GM21381 (cell line): ENCODE measurements around the gene FAIM2.

Experiments
- ATAC-seq: cut with Tn5 transposase; IDR thresholded peaks from one replicate; pipeline ENCODE4 v1.9.1; 2021; ENCODE audit warnings: mild to moderate bottlenecking, moderate library complexity; ENCODE audit not compliant: unreplicated experiment

The FAIM2 gene

GRCh38 chr12:49920241-49920914 is 16.7 kb upstream of the FAIM2 start:
- ATAC-seq = no peak

- ATAC-seq = no peak
These were observed 14.1 kb upstream of the FAIM2 start for GRCh38 chr12:49917788-49918173.

- no peak for ATAC-seq
These were observed 13.6 kb upstream of the FAIM2 start for GRCh38 chr12:49917166-49917787.

GRCh38 chr12:49916129-49916919 is 12.6 kb upstream of the FAIM2 start:
- no peak for ATAC-seq

- no peak for ATAC-seq
These were observed 8.9 kb upstream of the FAIM2 start for GRCh38 chr12:49912345-49913255.

GRCh38 chr12:49911213-49911605 is 7.5 kb upstream of the FAIM2 start:
- no peak for ATAC-seq

- ATAC-seq = no peak
These were observed 6.9 kb upstream of the FAIM2 start for GRCh38 chr12:49910331-49911212.

- ATAC-seq = no peak
These were observed 6.1 kb upstream of the FAIM2 start for GRCh38 chr12:49909826-49910225.

GRCh38 chr12:49909356-49909755 is 5.7 kb upstream of the FAIM2 start:
- ATAC-seq = no peak

- ATAC-seq = no peak
These were observed 3.7 kb upstream of the FAIM2 start for GRCh38 chr12:49907352-49907751.

- ATAC-seq = no peak
These were observed 2.1 kb upstream of the FAIM2 start for GRCh38 chr12:49905718-49906314.

- no peak for ATAC-seq
These were observed 901 bp upstream of the FAIM2 start for GRCh38 chr12:49904601-49905000.

- ATAC-seq = no peak
These were observed 375 bp downstream of the FAIM2 start for GRCh38 chr12:49903351-49903699.

- ATAC-seq = no peak
These were observed 1.0 kb downstream of the FAIM2 start for GRCh38 chr12:49902399-49903350.

GRCh38 chr12:49901986-49902385 is 1.7 kb downstream of the FAIM2 start:
- no peak for ATAC-seq

GRCh38 chr12:49901026-49901425 is 2.7 kb downstream of the FAIM2 start:
- ATAC-seq = no peak

GRCh38 chr12:49900371-49900770 is 3.3 kb downstream of the FAIM2 start:
- ATAC-seq = no peak

- ATAC-seq = no peak
These were observed 3.8 kb downstream of the FAIM2 start for GRCh38 chr12:49899921-49900320.
